T-helper 1 cell (primary cell): ENCODE measurements around the gene CCR6.

ENCODE experiments used
- DNase-seq, 5 donors: peaks; one replicate each; pipeline ENCODE4 v3.0.0-alpha.2; 2012 to 2020

CCR6 gene

DNA sequence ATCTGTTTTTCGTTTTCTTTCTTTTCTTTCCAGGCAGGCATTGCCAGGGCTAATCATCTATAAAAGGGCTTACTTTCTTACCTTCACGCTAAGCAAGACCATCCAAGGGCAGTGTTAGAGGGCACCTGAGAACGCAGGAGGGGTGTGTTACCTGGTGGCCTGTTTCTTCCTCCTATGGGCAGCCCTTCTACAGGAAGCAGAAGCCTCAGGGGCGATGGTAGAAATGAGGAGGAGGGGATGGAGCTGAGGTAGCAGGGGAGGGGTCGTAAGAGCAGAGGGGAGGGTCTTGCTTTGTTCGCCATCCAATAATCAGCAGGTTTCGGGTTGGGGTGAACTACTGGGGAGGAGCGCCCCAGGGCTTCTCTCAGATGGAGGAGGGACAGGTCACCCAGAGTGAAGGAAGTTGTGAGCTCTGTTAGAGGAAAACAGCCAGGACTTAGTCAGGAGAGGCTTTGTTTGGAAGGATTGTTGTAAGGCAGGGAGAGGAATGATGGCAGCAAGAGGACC lies 1.5 kb upstream of the CCR6 start:
- no peak for DNase-seq

DNA sequence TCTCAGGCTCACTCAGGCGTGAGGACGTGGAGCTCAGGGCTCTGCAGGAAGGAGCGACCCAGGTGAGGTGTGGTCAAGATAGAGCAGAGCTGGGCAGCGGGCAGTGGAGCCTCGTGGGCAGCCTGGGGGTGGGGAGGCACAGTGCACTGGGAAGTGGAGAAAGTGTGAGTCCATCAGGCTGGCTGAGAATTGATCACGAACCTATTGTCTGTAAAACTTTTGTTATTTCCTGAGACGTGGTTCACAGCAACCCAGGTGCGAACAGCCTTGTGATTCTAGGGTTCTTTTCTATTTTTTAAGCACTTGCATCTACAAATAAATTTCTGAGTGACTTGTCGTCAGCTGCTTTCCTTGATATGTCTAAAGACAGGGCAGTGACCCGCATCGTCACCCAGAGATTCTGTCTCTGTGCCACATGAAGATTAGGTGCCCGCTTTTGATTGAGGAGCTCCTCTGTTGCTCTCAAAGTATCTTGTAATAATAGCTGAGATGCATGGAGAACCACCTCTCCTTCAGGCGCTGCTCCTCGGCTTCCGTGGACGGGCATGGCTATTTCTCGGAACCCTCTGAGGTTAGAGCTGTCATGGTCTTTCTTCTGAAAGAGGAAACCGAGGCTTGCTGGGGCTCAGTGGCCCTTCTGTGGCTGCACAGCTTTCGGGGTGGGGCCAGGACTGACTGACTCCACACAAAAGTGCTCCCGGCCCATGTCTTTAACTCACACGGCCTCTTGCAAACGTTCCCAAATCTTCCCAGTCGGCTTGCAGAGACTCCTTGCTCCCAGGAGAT lies 662 bp upstream of the CCR6 start:
- no peak for DNase-seq

DNA sequence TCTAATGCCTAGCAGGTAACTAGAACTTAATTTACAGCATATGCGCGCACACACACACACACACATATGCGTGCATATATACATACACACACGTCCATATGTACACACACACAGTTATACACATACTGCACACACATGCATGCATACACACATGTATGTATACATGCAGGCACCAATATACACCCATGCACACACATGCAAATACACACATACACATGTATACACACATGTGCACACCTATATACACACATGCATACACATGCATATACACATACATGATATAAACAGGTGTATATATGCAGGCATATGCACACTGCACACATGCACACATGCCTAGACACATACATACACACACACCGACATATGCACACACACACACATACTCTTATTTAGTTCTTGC lies 1.9 kb downstream of the CCR6 start:
- DNase-seq = no peak

DNA sequence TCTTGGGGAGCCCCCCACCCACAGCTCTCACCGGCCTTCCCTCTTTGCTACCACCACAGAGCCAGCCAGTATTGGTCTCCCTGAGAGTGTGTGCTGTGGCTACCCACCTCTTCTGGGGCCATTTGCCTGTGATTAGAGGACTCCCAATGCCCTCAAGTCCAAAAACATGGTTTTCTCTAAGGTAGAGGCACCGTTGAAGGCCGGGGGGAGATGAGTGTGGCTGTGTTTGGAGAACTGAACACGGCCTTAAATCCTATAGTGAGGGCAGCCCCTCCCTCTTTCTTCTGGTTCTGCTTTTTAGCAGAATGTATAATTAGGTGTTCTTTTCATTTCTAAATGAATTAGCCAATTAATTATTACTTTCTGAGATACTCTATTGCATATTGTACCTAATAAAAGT lies 2.5 kb downstream of the CCR6 start:
- DNase-seq = no peak

DNA sequence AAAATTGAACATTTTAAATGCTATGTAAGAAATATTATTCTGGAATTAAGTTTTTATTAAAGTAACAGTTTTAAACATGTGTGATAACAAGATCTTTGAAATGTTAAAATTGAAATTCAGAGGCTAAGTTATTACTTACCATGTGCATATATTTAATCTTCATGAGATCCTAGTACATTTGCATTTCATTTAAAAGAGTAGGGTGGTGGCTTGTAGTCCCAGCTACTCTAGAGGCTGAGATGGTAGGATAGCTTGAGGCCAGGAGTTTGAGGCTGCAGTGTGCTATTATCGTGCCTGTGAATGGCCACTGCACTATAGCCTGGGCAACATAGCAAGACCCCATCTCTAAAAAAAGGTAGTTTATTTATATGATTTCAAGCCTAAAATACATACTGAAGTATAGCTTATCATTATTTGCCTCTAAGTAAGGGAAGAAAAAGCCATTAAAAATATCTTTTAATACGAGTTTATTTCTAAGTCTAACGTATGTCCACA lies 3.0 kb downstream of the CCR6 start:
- DNase-seq = no peak

DNA sequence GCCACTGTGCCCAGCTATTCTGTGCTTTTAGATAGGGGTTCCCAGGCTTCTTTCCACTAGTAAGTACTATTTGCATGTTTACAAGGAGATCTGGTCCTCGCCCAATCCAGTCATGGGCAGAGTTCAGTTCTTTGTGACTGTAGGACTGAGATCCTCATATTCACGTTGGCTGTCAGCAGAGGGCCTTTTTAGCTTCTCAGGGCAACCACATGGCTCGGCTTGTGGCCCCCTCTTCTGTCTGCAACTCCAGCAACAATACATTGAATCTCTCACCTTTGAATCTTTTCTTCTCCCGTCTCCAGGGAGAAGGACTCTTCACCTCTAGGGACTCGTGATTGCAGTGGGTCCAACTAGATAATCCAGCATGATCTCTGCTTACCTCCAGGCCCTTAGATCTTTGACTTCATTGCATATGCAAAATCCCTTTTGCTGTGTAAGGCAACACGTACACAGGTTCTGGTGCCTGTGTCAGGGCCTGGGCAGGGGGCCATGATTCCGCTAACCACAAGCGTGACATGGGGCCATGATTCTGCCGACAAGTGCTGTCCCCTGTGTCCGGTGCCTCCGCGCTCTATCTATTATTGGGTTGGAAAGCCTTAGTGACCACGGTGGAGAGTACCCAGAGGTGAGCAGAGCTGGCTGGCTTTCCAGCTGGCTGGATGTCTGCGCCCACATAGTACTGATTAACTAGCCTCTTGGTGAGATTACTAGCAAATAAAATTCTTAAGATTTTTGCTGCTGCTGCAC lies 5.1 kb downstream of the CCR6 start:
- no peak for DNase-seq

DNA sequence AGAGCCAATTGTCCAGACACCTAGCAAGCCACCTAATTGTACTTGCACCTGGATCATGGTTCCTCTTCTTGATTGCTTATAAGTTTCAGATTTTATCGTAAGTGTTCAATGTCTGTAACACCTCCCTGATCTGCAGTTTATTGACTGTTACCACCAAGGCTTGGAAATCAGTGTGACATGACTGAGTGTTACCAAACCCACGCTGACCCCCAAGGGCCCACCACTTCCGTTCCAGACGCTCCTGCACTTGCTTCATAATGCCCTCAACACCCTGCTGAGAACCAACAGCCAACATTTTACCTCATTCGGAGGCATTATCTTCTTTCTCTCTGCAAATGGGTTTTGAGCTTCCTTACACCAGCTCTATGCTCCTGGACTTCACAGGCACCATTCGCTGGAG lies 6.3 kb downstream of the CCR6 start:
- no peak for DNase-seq

DNA sequence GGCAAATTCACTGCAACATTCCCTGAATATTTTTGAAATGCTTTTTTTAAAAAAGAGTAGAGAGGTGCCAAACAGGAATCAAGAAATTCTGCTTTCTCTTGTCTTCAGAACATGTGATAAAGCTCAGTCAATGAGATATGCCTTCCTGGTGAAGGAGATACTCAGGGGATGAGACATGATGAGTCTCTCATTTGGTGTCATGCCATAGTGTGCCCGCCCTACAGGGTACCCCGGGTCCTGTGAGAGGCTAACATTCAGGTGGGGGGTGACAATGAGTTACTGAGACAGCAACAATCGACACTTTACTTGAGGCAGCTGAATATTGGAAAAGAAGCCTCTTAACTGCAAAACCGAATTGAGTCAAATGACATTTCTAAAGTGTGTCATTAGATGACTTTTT lies 6.7 kb downstream of the CCR6 start:
- no peak for DNase-seq

DNA sequence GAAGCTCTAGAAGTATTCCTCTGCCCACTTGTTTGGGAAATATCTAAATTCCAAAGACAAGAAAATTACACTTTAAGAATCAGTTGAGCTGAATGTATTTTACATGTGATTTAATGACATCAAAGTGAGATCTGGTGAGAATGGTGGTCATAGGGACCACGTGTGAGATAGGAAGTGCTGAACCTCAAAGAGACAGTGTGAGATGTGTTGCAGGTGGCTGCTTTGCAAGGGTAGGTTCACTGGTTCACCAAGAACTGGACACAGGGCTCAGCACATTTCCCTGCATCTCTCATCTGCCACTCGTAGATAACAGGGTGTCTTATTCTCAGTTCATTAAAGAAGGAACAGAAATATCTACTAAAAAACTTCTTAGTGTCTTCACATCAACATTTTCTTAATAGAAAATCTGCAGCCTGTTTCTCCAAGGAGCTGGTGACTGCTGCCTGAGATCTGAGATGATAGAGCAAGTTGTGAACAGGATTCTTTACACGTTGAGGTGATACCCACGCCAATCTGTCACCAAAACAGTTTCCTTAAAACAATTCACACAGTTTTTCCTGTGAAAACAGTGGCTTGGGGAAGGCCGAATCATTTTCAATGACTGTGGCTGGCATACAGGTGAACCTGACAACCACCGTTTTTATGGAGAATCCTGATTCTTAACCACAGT lies 7.2 kb downstream of the CCR6 start:
- DNase-seq = no peak

DNA sequence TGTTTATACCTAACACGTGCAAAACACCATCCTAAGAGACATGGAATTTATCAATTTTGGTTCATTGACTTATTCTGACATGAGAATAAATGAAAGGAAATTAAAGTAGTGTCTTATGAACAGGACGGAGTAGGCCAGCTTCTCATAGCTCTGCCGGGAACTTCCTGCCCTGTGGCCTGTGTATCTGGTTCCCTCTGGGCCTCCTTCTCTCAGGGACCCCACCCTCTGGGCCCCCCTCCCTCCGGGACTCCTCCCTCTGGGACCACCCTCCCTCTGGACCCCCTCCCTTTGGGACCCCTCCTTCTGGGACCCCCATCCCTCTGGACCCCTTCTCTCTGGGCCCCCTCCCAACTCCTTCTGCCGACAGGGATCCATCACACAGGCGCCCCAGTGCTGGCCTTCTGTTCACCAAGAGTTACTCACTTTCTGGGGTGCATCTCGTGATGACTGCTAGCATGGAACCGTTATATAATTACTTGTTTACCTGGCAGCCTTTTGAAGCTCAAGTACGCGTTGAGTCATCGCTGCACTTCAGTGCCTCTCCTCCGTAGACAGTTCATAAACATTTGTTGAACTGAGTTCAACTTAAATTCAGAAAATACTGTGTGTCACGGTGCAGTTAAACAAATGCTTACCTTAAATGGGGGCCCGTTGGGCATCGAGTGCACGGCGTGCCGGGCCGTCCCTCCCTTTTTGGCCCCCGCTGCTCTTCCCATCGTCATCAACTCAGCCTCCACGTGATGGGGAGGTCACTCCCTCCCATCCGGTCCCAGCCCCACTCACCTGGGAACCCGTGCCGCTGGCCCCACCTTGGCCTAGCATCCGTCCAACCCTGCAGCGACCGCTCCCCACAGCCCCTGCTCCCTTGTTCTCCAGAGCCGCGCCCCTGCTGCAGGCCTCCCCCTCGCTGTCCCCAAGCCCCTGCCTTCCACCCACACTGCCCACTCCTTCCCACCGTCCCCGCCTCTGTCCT lies 8.1 kb downstream of the CCR6 start:
- no peak for DNase-seq

DNA sequence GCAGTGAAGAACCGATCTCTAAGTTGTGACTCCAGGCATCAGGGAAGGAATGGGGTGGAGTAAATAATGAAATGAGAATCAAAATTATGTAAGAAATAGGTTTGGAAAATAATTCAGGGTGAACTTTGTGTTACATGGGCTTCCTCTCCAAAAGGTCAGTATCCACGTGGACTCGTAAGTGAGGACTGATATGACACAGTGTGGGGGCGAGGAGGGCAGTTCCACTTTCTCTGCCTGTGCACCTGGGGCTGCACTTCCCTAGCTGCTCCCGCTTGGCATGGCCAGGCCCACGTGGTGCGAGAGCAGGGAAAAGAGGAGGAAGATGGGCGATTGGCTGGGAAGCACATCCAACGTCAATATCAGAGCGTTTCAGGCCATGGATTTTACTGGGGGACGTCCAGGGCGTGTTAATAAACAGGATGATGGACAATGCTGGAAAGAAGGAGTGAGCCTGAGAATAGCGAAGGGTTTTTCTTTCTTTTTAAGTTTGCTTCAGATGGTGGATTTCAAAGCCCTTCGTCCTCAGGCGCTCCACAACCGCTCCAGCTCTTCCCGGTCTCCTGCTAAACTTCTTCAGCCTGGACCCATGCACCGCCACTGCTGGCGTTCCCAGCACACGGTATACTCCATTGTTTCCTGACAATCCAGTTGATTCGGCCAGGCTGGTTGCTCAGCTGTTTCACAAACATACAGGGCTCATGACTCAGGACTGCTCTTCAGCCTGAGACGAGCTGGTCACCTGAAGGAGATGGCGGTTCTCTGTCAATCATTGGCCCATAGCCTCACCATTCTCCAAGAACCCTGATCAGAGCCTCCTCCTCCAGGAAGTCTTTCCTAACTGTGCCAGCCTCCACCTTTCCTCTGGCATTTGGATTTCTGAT lies 11.8 kb downstream of the CCR6 start:
- no peak for DNase-seq

DNA sequence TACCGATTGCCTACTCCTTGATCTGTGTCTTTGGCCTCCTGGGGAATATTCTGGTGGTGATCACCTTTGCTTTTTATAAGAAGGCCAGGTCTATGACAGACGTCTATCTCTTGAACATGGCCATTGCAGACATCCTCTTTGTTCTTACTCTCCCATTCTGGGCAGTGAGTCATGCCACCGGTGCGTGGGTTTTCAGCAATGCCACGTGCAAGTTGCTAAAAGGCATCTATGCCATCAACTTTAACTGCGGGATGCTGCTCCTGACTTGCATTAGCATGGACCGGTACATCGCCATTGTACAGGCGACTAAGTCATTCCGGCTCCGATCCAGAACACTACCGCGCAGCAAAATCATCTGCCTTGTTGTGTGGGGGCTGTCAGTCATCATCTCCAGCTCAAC lies 13.5 kb downstream of the CCR6 start:
- no peak for DNase-seq

DNA sequence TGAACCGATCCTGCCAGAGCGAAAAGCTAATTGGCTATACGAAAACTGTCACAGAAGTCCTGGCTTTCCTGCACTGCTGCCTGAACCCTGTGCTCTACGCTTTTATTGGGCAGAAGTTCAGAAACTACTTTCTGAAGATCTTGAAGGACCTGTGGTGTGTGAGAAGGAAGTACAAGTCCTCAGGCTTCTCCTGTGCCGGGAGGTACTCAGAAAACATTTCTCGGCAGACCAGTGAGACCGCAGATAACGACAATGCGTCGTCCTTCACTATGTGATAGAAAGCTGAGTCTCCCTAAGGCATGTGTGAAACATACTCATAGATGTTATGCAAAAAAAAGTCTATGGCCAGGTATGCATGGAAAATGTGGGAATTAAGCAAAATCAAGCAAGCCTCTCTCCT lies 14.2 kb downstream of the CCR6 start:
- no peak for DNase-seq

DNA sequence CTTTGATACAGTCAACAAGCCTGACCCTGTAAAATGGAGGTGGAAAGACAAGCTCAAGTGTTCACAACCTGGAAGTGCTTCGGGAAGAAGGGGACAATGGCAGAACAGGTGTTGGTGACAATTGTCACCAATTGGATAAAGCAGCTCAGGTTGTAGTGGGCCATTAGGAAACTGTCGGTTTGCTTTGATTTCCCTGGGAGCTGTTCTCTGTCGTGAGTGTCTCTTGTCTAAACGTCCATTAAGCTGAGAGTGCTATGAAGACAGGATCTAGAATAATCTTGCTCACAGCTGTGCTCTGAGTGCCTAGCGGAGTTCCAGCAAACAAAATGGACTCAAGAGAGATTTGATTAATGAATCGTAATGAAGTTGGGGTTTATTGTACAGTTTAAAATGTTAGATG lies 15.0 kb downstream of the CCR6 start:
- no peak for DNase-seq

DNA sequence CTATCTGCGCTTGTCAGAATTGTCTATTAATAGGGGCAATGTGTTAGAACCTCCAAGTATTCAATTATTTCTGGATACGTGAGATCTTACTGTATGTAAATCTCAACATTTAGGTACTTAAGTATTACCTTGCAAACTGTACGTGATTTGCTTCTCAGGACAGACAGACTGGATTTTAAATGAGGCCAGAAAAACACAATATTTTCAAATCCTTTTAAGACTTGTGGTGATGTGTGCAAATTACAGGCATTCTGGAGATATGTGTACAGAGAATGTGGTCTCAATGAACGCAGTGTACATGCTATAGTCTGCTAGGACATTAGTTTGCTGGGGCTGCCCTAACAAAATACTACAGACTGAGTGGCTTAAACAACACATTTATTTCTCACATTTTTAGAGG lies 16.9 kb downstream of the CCR6 start:
- DNase-seq = no peak

DNA sequence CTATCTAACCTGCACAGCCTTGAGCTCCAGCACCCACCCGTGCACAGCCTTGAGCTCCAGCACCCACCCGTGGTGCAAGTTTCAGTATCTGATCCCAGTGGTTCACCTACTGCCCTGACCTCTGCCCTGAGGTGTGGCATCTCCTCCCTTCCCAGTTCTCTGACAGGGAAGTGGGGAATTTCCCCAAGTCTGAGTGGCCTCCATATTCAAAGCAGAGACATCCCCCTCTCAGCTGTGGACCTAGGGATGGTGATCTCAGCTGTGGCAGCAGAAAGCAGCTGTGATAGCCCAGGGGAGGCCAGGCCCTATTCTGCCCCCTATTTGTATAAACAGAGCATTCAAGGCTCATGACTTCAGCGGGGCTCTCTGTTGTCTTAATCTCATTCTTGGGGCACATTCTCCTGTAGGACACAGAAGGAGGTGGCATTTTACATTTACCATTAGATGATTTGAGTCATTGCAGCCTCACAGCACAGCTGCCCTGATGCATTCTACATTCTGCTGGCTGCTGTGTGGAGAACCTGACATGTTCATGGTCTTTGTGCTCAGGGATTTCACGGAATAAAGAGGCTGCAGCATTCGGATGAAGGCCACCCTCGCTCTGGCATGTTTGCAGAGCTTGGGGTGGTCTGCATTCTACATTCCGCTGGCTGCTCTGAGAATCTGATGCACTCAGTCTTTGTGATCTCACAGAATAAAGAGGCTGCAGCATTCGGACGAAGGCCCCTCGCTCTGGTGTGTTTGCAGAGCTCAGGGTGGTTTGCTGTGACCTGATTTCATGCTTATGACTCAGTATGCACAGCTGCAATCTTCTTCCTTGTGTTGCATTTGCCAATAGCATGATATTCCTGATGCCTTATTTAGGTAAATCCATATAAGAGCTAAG lies 17.9 kb downstream of the CCR6 start:
- DNase-seq = no peak

DNA sequence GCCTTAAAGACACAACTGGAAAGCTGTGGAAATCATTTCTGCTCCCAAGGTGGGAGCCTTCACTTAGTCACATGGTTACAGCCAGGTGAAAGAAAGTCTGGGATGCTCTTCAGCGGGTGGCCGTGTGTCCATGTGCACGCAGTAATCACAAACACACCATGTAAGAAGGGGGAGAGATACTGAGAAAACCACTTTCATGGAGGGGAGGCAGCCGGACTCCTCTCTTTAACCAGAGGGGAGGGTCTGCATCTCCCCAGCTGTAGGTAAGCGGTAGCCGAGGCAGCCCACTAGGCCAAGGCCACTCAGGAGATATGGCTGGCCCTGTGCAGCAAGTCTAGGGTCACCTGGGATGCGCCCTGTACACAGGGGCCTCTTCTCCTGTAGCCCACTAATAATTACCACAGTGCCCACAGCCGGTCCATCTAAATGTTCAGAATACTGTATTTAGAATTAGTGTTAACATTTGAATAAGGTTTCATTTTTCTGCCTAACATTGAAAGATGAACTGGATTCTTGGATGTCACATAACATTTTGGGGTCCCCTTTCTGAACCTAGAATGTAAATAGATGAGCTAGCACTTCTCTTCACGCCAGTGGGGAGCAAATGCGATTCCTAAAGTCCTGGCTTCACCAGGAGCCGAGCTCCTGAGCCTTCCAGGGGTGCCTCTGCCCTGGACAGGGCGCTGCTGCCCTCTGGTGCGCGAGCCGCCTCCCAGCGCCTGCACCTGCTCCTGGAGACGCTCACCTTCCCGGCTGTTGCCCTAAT lies 19.0 kb downstream of the CCR6 start:
- peak in 4 of 5 donors; percentile 12 to 53 (median 46) for DNase-seq

DNA sequence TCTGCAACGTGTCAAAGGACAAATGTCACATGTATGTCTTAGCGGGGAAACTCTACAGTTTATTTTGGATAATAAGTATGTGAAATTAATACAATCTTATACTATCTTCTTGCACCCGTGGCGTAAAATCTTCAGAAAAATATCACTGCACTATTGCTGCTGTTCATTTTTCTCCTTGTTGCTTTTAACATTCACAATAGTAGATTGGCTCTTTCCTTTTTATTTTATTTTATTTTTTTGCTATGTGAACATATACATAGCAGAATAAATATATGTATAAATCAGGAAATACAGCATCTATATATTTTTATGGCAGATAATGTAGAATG lies 19.5 kb downstream of the CCR6 start:
- DNase-seq = no peak

DNA sequence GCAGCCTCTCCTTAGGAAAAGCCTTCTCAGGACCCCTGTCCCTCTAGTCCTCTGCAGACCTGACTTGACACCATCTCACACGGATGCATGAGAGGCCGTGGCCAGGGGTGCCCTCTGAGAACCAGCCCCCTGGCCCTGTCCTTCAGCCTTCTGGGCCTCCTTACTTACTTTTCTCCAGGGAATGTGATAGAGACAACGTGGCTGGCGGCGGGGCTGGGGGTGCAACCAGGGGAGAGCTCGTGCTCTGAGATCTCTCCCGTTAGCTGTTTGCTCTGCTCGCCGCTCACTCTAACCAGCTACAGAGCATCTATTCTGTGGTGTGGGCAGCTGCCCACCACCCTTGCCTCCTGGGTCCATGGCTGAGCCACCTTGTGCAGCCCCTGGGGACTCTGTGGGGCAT lies 20.1 kb downstream of the CCR6 start:
- no peak for DNase-seq

DNA sequence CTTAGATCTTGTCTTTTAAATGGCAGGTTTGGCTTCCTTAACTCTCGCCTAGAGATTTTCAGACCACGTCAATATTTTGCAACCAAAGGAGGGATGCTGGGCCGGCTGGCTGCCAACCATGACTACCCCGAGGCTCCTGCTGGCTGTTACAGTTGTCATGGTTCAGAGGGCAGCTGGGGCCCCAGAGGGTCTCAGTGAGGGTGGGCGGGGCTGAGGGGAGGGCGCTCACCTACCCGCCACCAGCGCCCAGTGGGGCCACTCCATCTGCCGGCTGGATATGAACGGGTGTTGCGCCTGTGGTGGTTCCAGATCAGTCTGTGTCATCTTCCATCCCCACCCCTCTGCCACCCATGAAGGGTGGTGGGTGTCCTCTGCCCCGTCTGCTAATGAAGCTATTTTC lies 22.6 kb downstream of the CCR6 start:
- no peak for DNase-seq
